Fibroblast of lung (primary cell): ENCODE data around the gene F10. TPM values are rescaled to one million over a fixed set of nuclear protein-coding genes. Genes with fewer than 3 reads are reported as not detected.

Experiments
- DNase-seq, 2 donors: peaks; one replicate each; pipeline versions ENCODE4 v3.0.0 to v3.0.0-alpha.2; 2010; ENCODE audit warnings: low read depth in 2 of 2
- H2AFZ ChIP-seq: 2 replicates; pipeline ENCODE4 v1.5.1; 2012; ENCODE audit warnings: low read length, control low read depth, inconsistent platforms
- H3K27ac ChIP-seq: 2 replicates; pipeline ENCODE4 v1.5.1; 2011; ENCODE audit warnings: low read length, control low read depth; ENCODE audit not compliant: insufficient read depth
- H3K27me3 ChIP-seq: 2 replicates; pipeline ENCODE4 v1.5.1; 2011; ENCODE audit warnings: mild to moderate bottlenecking, low read length; ENCODE audit not compliant: control insufficient read depth, insufficient read depth
- H3K36me3 ChIP-seq: 2 replicates; pipeline ENCODE4 v1.5.1; 2011; ENCODE audit warnings: low read length; ENCODE audit not compliant: control insufficient read depth, insufficient read depth
- H3K4me1 ChIP-seq: 2 replicates; pipeline ENCODE4 v1.5.1; 2011; ENCODE audit warnings: low read length; ENCODE audit not compliant: control insufficient read depth, insufficient read depth; ENCODE audit errors: extremely low read depth
- H3K4me2 ChIP-seq: 2 replicates; pipeline ENCODE4 v1.5.1; 2011; ENCODE audit warnings: low read length, control low read depth; ENCODE audit not compliant: insufficient read depth; ENCODE audit errors: extremely low read depth
- H3K4me3 ChIP-seq, 4 experiments: fragments of 200-600 bp in 1 of 4; sonication (generic) in 1 of 4; replicated peaks in 1 of 4; 2 replicates each; pipeline ENCODE4 v1.5.1; 2011 to 2016; ENCODE audit warnings: low read length in 4 of 4, low read depth in 3 of 4, mild to moderate bottlenecking in 3 of 4, control low read depth in 2 of 4, inconsistent platforms in 1 of 4, mixed read lengths in 1 of 4; ENCODE audit not compliant: insufficient read depth in 1 of 4; ENCODE audit errors: control extremely low read depth in 1 of 4
- H3K79me2 ChIP-seq: 2 replicates; pipeline ENCODE4 v1.5.1; 2012; ENCODE audit warnings: mild to moderate bottlenecking, low read length, inconsistent platforms; ENCODE audit not compliant: control insufficient read depth, insufficient read depth
- H3K9ac ChIP-seq: 2 replicates; pipeline ENCODE4 v1.5.1; 2011; ENCODE audit warnings: mild to moderate bottlenecking, low read length, control low read depth; ENCODE audit not compliant: insufficient read depth
- H3K9me3 ChIP-seq: 2 replicates; pipeline ENCODE4 v1.5.1; 2012; ENCODE audit warnings: low read depth, low read length; ENCODE audit not compliant: control insufficient read depth, insufficient read depth
- H4K20me1 ChIP-seq: 2 replicates; pipeline ENCODE4 v1.5.1; 2011; ENCODE audit warnings: low read length; ENCODE audit not compliant: control insufficient read depth, insufficient read depth; ENCODE audit errors: extremely low read depth
- EZH2 ChIP-seq: IDR thresholded peaks from 2 replicates; pipeline ENCODE4 v1.5.1; 2012; ENCODE audit warnings: low read length, control low read depth, mild to moderate bottlenecking; ENCODE audit errors: missing control alignments
- polyA plus RNA-seq, 2 donors: library from polyadenylated mRNA; depleted of rRNA in 1 of 2; stranded (reverse) in 1 of 2; unstranded in 1 of 2; fragments of >200 nt; gene quantifications; 2 replicates each; pipeline ENCODE4 v1.2.1, GENCODE V29; 2011 to 2012; ENCODE audit warnings: missing spikeins in 1 of 2
- total RNA-seq: library from RNA; depleted of rRNA; stranded (reverse); fragments of >200 nt; gene quantifications from 2 replicates; pipeline ENCODE4 v1.2.1, GENCODE V29; 2014
- TF ChIP-seq, protein P1 (sequence below), 2 donors: IDR thresholded peaks in 1 of 2; conservative IDR thresholded peaks in 1 of 2; 1 replicate in 1 of 2; 2 replicates in 1 of 2; pipeline ENCODE4 v1.5.1; 2011 to 2012; ENCODE audit warnings: low read length in 2 of 2, control low read depth in 1 of 2, inconsistent platforms in 1 of 2, low read depth in 1 of 2, mild to moderate bottlenecking in 1 of 2

The F10 gene
- total and polyA plus RNA-seq, 2 donors (not counting 1 experiment from before 2014, with no cell fraction given): 39.9 to 41.5 TPM

DNA sequence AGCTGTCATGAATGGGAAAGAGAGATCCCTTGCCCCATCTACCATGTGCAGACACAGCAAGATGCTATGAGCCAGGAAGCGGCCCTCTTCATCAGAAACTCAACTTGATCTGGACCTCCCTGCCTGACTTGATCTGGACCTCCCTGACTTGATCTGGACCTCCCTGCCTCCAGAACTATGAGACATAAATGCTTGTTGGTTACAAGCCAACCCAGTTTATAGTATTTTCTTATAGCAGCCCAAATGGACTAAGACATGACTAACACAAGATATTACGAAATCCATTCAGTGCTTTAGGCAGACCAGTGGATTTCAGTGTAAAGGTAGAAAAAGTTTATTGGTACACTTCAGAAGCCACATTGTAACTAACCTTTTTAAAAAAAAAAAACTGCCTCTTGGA is 70.3 kb downstream of the F10 start:
- Histone ChIP-seq H3K79me2 (no peaks in the 10 kb centered on the region), H3K4me1 (peaks cover 15% of the 10 kb centered on the region), H3K27me3 (no peaks in the 10 kb centered on the region), H4K20me1 (no peaks in the 10 kb centered on the region), H3K4me3 (no peak overlapping the region), H2AFZ (no peak overlapping the region), H3K9me3 (no peaks in the 10 kb centered on the region), H3K27ac (peak overlapping the region; percentile 53), H3K4me2 (no peak overlapping the region), H3K36me3 (peaks cover 32% of the 10 kb centered on the region), H3K9ac (no peak overlapping the region)
- TF ChIP-seq EZH2: no peak
- TF ChIP-seq, protein P1, sequence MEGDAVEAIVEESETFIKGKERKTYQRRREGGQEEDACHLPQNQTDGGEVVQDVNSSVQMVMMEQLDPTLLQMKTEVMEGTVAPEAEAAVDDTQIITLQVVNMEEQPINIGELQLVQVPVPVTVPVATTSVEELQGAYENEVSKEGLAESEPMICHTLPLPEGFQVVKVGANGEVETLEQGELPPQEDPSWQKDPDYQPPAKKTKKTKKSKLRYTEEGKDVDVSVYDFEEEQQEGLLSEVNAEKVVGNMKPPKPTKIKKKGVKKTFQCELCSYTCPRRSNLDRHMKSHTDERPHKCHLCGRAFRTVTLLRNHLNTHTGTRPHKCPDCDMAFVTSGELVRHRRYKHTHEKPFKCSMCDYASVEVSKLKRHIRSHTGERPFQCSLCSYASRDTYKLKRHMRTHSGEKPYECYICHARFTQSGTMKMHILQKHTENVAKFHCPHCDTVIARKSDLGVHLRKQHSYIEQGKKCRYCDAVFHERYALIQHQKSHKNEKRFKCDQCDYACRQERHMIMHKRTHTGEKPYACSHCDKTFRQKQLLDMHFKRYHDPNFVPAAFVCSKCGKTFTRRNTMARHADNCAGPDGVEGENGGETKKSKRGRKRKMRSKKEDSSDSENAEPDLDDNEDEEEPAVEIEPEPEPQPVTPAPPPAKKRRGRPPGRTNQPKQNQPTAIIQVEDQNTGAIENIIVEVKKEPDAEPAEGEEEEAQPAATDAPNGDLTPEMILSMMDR (conservative IDR thresholded peaks at IDR 0.05 in 1 of 2, IDR thresholded peaks at IDR 0.05 in 1 of 2; ENCODE audit: low read depth in 1 of 2, low read length in 2 of 2): no peak
- DNase-seq: peak; percentile 40 to 85

DNA sequence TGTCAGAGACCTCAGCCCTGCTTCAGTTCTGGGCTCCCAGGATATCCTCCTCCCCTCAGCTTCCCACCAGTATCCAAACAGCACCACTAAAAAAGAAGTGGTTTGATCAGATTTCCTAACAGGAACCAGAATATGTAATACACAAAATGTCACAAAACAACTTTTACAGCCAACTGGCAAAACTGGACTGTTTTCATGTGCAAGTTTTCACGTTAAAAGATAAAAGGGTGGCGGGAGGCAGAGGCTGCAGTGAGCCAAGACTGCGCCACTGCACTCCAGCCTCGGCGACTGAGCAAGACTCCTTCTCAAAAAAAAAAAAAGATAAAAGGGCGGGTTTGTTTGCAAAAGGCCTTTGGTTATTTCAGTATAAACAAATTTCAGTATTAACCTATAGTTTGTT is 72.8 kb downstream of the F10 start:
- Histone ChIP-seq H3K36me3 (peaks cover 19% of the 10 kb centered on the region), H2AFZ (no peak overlapping the region), H3K27me3 (no peaks in the 10 kb centered on the region), H3K4me2 (no peak overlapping the region), H3K4me1 (peaks cover 8% of the 10 kb centered on the region), H3K79me2 (peaks cover 15% of the 10 kb centered on the region), H3K9ac (no peak overlapping the region), H3K4me3 (no peak overlapping the region), H3K9me3 (no peaks in the 10 kb centered on the region), H4K20me1 (no peaks in the 10 kb centered on the region), H3K27ac (peak overlapping the region; percentile 26)
- TF ChIP-seq EZH2: no peak
- TF ChIP-seq, protein P1 (conservative IDR thresholded peaks at IDR 0.05 in 1 of 2, IDR thresholded peaks at IDR 0.05 in 1 of 2; ENCODE audit: low read depth in 1 of 2, low read length in 2 of 2): no peak
- DNase-seq: no peak

DNA sequence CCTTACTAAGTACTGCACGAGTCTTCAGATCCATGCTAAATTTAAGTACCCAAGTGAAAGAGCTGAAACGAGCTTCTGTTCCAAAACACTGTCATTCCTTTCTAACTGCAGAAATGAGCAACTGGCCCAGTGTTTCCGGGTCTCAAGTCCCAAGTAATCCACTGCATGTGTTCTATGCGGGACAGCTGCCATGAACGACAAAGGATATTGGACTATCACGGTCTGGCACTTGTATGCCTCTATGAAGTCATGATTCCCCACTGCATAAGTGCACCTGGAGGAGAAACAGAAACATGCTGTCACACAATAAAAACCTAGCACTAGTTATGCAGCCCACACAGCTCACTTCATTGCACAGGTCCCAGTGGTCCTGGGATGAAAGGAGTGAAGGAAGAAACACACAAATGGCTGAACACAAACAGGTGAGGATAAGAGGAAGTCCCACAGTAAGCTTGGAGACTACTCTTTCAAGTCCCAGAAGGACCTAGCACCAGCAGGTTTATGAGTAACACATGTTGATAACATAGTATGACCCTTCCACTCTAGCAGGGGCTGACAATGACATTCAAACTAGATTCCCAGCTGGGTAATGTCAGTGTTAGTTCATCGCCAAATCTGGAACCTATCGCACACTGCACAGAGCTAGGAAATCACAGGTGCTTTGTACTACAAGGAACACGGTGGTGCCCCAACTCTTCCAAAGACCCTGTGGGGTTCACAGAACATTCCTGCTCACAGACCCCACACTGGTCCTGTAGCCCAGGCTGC is 74.6 kb downstream of the F10 start:
- Histone ChIP-seq H3K4me3 (no peak overlapping the region), H3K27ac (no peak overlapping the region), H3K36me3 (peaks cover 19% of the 10 kb centered on the region), H4K20me1 (no peaks in the 10 kb centered on the region), H3K27me3 (no peaks in the 10 kb centered on the region), H3K79me2 (peaks cover 32% of the 10 kb centered on the region), H3K9me3 (no peaks in the 10 kb centered on the region), H3K4me1 (peaks cover 10% of the 10 kb centered on the region), H3K9ac (no peak overlapping the region), H2AFZ (no peak overlapping the region), H3K4me2 (no peak overlapping the region)
- DNase-seq: no peak
- TF ChIP-seq, protein P1 (conservative IDR thresholded peaks at IDR 0.05 in 1 of 2, IDR thresholded peaks at IDR 0.05 in 1 of 2; ENCODE audit: low read depth in 1 of 2, low read length in 2 of 2): no peak
- TF ChIP-seq EZH2: no peak

Other genes with a start within 250 kb of the F10 start
- gene MCF2L, start 153.6 kb upstream of the F10 start, total RNA-seq: 1.0 and 3.3 TPM in 2 replicates
- gene MCF2L, start 153.6 kb upstream of the F10 start, polyA plus RNA-seq: 0.06 and 0.18 TPM in 2 replicates
- gene F7, start 17.0 kb upstream of the F10 start, total RNA-seq: under 0.01 TPM in 1 of 2 replicates, not detected in the other
- gene F7, start 17.0 kb upstream of the F10 start, polyA plus RNA-seq: not detected in 2 replicates
- gene PROZ, start 35.8 kb downstream of the F10 start, total RNA-seq: not detected in 2 replicates
- not detected in 2 replicates for gene PROZ, start 35.8 kb downstream of the F10 start, polyA plus RNA-seq
- 66.8 and 113 TPM in 2 replicates for gene PCID2, start 85.9 kb downstream of the F10 start, total RNA-seq
- gene PCID2, start 85.9 kb downstream of the F10 start, polyA plus RNA-seq: 85.6 and 93.5 TPM in 2 replicates
- gene CUL4A, start 86.8 kb downstream of the F10 start, total RNA-seq: 98.4 and 126 TPM in 2 replicates
- 89.5 and 107 TPM in 2 replicates for gene CUL4A, start 86.8 kb downstream of the F10 start, polyA plus RNA-seq
- 225 and 230 TPM in 2 replicates for gene LAMP1, start 174.4 kb downstream of the F10 start, total RNA-seq
- gene LAMP1, start 174.4 kb downstream of the F10 start, polyA plus RNA-seq: 204 and 219 TPM in 2 replicates
- 2.3 and 4.8 TPM in 2 replicates for gene GRTP1, start 241.3 kb downstream of the F10 start, total RNA-seq
- 0.35 and 1.4 TPM in 2 replicates for gene GRTP1, start 241.3 kb downstream of the F10 start, polyA plus RNA-seq